GM10847 (cell line): ENCODE measurements around the gene TCN2.

ENCODE experiments used
- POLR2A ChIP-seq: IDR thresholded peaks from 2 replicates; pipeline ENCODE4 v1.6.1; 2011; ENCODE audit not compliant: insufficient read length; ENCODE audit errors: extremely low read depth

TCN2 gene

GRCh38 chr22:30654361-30654760, 47.4 kb downstream of the TCN2 start:
- TF ChIP-seq POLR2A: no peak

- TF ChIP-seq POLR2A: no peak
These were observed 48.6 kb downstream of the TCN2 start for GRCh38 chr22:30655532-30655931.

DNA sequence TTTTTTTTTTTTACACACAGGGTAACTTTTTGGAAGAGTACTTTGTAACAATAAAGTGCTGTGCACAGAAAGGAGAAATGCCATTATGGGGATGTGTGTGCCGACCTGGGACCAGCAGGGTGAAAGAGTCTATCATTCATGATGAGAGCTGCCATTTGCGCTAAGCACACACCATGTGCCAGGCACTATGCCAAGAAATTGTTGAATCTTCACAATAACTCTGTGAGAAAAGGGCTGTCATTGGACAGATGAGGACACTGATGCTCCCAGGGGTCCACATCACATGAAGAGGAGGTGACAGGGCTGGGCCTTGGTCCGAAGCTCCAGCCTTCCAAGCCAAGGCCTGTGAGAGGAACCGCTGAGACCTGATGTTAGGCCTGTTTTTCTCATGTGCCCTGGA, 55.1 kb downstream of the TCN2 start:
- no peak for TF ChIP-seq POLR2A

- TF ChIP-seq POLR2A: no peak
These were observed 57.8 kb downstream of the TCN2 start for GRCh38 chr22:30664798-30665197.

- TF ChIP-seq POLR2A: no peak
These were observed 58.3 kb downstream of the TCN2 start for GRCh38 chr22:30665266-30665665.

- TF ChIP-seq POLR2A: no peak
These were observed 58.8 kb downstream of the TCN2 start for GRCh38 chr22:30665786-30666185.

DNA sequence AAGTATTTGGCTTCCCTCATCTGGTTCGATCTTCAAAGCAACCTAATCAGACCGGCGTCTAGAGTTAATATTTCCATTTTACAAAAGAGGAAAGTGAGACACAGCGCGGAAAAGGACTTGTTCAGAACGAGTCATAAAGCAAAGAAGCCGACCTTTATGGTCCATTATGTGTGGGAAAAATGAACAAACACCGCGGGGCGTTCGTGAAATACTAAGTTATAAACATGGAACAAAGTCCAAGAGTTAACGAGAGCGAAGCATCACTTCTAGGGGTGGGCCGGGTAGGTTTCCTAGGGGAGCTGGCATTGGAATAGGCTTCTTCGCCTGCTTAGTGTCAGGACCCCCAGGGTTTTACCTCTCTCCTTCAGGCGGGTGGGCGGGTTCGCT, 60.1 kb downstream of the TCN2 start:
- no peak for TF ChIP-seq POLR2A

- TF ChIP-seq POLR2A: no peak
These were observed 60.8 kb downstream of the TCN2 start, which contains the start of gene DUSP18 for GRCh38 chr22:30667494-30668385. TSS of gene DUSP18 (minus strand) at chr22:30667875. CDS start at chr22:30664003, 3,872 bp downstream.

DNA sequence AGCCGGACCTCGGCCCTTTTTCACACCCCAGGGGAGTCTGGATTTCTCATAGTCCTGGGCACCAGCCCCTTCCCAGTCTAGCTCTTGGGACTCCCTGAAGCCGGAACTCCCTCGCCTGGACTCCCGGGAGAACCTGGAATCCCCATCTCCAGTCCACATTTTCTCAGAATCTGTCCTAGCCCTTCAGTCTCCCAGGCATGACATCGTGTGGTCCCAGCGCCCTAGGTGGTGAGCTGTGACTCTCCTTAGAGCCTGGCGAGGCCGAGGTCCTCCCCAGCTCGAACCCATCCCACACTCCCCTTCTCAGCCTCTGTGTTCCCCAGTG, 61.4 kb downstream of the TCN2 start:
- no peak for TF ChIP-seq POLR2A

DNA sequence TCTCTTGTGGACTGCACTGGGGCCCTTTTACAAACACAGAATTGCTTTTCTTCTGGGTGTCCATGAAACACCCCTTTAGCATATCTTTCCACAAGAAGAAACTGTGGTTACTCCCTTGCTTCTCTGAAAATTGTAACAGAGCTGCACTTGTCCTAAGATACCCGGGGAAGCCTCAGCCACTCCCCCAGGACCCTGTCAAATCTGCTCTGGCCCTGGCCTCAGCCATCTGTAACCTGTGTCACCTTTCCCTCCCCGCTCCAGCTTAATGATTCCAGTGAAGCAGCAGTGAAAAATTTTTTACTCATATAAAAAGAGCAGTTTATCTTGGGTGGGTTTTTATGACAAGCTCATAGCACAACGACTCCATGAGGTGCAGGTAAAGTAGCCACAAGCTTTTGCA, 64.1 kb downstream of the TCN2 start:
- TF ChIP-seq POLR2A: no peak

- TF ChIP-seq POLR2A: no peak
These were observed 66.2 kb downstream of the TCN2 start for GRCh38 chr22:30673136-30673535.

GRCh38 chr22:30674482-30674881, 67.5 kb downstream of the TCN2 start:
- no peak for TF ChIP-seq POLR2A

GRCh38 chr22:30675436-30675835, 68.5 kb downstream of the TCN2 start:
- no peak for TF ChIP-seq POLR2A
